ENCODE data around the gene CRYBG2. TPM values are rescaled to one million over a fixed set of nuclear protein-coding genes. Genes with fewer than 3 reads are reported as not detected.

Gene CRYBG2
- total RNA-seq, 1 experiment from 2014 or later: 6.4 TPM

GRCh38 chr1:26399034-26399433 is 45.1 kb upstream of the CRYBG2 start:
- CTCF ChIA-PET: interaction anchor here (0.7 kb wide), 2 partner anchors 18 to 22 kb away, joined by 3 read pairs; no protein-coding TSS in a partner anchor
- TF ChIP-seq, protein P1, sequence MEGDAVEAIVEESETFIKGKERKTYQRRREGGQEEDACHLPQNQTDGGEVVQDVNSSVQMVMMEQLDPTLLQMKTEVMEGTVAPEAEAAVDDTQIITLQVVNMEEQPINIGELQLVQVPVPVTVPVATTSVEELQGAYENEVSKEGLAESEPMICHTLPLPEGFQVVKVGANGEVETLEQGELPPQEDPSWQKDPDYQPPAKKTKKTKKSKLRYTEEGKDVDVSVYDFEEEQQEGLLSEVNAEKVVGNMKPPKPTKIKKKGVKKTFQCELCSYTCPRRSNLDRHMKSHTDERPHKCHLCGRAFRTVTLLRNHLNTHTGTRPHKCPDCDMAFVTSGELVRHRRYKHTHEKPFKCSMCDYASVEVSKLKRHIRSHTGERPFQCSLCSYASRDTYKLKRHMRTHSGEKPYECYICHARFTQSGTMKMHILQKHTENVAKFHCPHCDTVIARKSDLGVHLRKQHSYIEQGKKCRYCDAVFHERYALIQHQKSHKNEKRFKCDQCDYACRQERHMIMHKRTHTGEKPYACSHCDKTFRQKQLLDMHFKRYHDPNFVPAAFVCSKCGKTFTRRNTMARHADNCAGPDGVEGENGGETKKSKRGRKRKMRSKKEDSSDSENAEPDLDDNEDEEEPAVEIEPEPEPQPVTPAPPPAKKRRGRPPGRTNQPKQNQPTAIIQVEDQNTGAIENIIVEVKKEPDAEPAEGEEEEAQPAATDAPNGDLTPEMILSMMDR (IDR thresholded peaks at IDR 0.05; ENCODE audit: unreplicated experiment): no peak
- no peaks in the 10 kb centered on the region for H3K4me1 Mint-ChIP-seq (ENCODE audit: low read depth, unreplicated experiment)
- H3K27me3 Mint-ChIP-seq (ENCODE audit: unreplicated experiment): peaks cover 22% of the 10 kb centered on the region
- H3K36me3 Mint-ChIP-seq (ENCODE audit: insufficient read depth, unreplicated experiment): no peaks in the 10 kb centered on the region
- H3K9me3 Mint-ChIP-seq (ENCODE audit: low read depth, unreplicated experiment): no peaks in the 10 kb centered on the region
- no TSS peak for BruUV-seq (replicated peaks)
- no peak for DNase-seq
- H3K27ac Mint-ChIP-seq (ENCODE audit: unreplicated experiment): no peak overlapping the region
- intact Hi-C loops (cut with micrococcal nuclease; ENCODE audit: unreplicated experiment): loop anchor here (10.0 kb wide), 1 partner anchor 124 kb away; no protein-coding TSS in a partner anchor
- H3K4me3 Mint-ChIP-seq (ENCODE audit: low read depth, unreplicated experiment): no peak overlapping the region

GRCh38 chr1:26395754-26396153 is 41.8 kb upstream of the CRYBG2 start:
- no TSS peak for BruUV-seq (replicated peaks)
- intact Hi-C loops (cut with micrococcal nuclease; ENCODE audit: unreplicated experiment): loop anchor here (10.0 kb wide), 1 partner anchor 121 kb away; no protein-coding TSS in a partner anchor
- H3K27me3 Mint-ChIP-seq (ENCODE audit: unreplicated experiment): peaks cover 28% of the 10 kb centered on the region
- peaks cover 8% of the 10 kb centered on the region for H3K4me1 Mint-ChIP-seq (ENCODE audit: low read depth, unreplicated experiment)
- TF ChIP-seq, protein P1 (IDR thresholded peaks at IDR 0.05; ENCODE audit: unreplicated experiment): no peak
- H3K9me3 Mint-ChIP-seq (ENCODE audit: low read depth, unreplicated experiment): no peaks in the 10 kb centered on the region
- CTCF ChIA-PET: no interaction called here
- no peaks in the 10 kb centered on the region for H3K36me3 Mint-ChIP-seq (ENCODE audit: insufficient read depth, unreplicated experiment)
- no peak for DNase-seq
- no peak overlapping the region for H3K4me3 Mint-ChIP-seq (ENCODE audit: low read depth, unreplicated experiment)
- H3K27ac Mint-ChIP-seq (ENCODE audit: unreplicated experiment): no peak overlapping the region

DNA sequence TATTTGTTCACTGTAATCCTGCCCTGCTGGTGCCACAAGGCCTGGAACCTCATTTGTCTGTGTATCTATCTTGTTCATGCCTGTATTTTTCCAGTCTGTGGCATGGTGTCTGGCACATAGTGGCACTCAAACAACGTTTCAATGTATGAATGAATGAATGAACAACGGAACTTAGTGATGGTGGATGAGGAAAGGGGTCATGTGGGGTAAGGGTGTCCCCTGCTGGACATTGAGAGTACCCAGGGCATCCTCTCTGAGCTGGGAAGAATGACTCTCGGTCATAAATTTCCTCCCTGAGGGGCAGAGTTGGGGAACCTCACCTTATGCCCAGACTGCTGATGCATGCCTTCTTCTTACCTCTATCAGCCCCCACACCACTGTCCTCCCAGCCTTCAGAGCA is 37.5 kb upstream of the CRYBG2 start:
- TF ChIP-seq, protein P1 (IDR thresholded peaks at IDR 0.05; ENCODE audit: unreplicated experiment): no peak
- intact Hi-C loops (cut with micrococcal nuclease; ENCODE audit: unreplicated experiment): loop anchor here (10.0 kb wide), 1 partner anchor 117 kb away; no protein-coding TSS in a partner anchor
- Mint-ChIP-seq H3K4me3 (ENCODE audit: low read depth, unreplicated experiment) (no peak overlapping the region), H3K4me1 (ENCODE audit: low read depth, unreplicated experiment) (peaks cover 16% of the 10 kb centered on the region), H3K36me3 (ENCODE audit: insufficient read depth, unreplicated experiment) (no peaks in the 10 kb centered on the region), H3K27me3 (ENCODE audit: unreplicated experiment) (peaks cover 28% of the 10 kb centered on the region), H3K27ac (ENCODE audit: unreplicated experiment) (no peak overlapping the region), H3K9me3 (ENCODE audit: low read depth, unreplicated experiment) (no peaks in the 10 kb centered on the region)
- CTCF ChIA-PET: interaction anchor here (0.6 to 1.2 kb wide), 4 partner anchors 30 to 246 kb away, joined by 3 to 8 read pairs (median 4); no protein-coding TSS in a partner anchor
- no TSS peak for BruUV-seq (replicated peaks)
- peak; percentile 39 for DNase-seq

DNA sequence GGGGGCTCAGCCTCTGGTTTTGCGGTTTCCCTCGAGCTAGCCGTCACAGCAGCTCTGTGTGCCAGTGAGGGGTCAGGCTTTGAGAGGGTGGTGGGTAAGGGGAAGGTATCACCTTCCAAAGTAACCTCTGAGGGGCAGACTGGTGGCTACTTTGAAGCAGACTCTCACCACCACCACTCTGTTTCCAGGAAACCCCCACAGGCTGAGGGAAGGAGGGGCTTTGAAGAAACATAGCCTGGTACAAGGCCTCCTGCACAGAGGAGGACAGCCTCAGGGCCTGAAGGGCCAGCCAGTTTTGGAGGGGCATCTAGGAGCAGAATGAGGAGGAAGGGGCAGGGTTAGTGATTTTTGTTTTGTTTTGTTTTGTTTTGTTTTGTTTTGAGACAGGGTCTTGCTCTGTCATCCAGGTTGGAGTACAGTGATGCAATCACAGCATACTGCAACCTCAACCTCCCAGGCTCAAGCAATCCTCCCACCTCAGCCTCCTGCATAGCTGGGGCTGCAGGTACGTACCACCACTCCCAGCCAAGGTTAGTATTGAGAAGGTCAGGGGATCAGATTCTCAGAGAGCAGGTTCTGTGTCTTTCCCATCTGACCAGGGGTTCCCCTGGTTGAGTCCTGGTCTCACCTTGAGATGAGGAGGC is 35.8 kb upstream of the CRYBG2 start:
- CTCF ChIA-PET: interaction anchor here (0.6 kb wide), 1 partner anchor 113 kb away, joined by 3 read pairs; no protein-coding TSS in a partner anchor
- no peaks in the 10 kb centered on the region for H3K36me3 Mint-ChIP-seq (ENCODE audit: insufficient read depth, unreplicated experiment)
- H3K27me3 Mint-ChIP-seq (ENCODE audit: unreplicated experiment): peaks cover 28% of the 10 kb centered on the region
- peaks cover 16% of the 10 kb centered on the region for H3K4me1 Mint-ChIP-seq (ENCODE audit: low read depth, unreplicated experiment)
- H3K9me3 Mint-ChIP-seq (ENCODE audit: low read depth, unreplicated experiment): no peaks in the 10 kb centered on the region
- DNase-seq: no peak
- intact Hi-C loops (cut with micrococcal nuclease; ENCODE audit: unreplicated experiment): loop anchor here (10.0 kb wide), 1 partner anchor 115 kb away; no protein-coding TSS in a partner anchor
- TF ChIP-seq, protein P1 (IDR thresholded peaks at IDR 0.05; ENCODE audit: unreplicated experiment): no peak
- no peak overlapping the region for H3K27ac Mint-ChIP-seq (ENCODE audit: unreplicated experiment)
- H3K4me3 Mint-ChIP-seq (ENCODE audit: low read depth, unreplicated experiment): no peak overlapping the region
- BruUV-seq (replicated peaks): no TSS peak

All from Calu3 (cell line).